ENCODE results near the gene RIC8A.
A peak's percentile ranks its signal among the peaks of the same experiment; 100 is the strongest.
"Not testable (repeated sequence)": the region's sequence is repeated elsewhere in the genome, so short reads cannot be mapped to it uniquely, and the experiment has no call there.

The RIC8A gene

DNA sequence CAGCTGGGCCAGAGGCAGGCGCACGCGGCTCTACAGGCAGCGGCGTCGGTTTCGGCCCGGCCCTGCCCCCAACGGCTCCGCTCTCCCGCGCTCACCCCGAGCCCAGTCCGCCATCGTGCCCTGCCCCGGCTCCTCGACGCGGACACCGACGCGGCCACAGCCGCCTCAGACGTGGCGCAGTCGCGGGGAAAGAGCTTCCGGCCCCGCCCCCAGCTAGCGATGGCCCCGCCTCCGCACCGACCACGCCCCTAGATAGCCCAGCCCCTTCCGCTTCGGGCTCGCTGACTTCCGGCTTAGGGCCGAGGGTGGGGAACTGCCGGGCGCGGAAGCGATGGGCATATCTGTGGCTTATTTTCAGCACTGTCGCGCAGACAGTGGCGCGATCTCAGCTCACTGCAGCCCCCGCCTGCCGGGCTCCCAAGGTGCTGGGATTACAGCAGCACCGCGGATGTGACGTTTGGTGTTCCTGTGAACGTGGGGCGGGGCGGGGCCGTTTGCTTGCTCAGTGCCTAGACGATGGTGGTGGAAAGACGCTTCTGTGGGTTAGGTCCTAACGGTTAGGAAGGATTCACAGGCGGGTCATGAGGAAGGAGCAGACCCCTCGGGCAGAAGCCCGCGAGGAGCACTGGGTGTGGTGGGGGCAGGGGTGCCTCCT lies at the start of gene RIC8A, which contains the start of gene BET1L:
Gene RIC8A, plus strand, starts transcription at position 501 of the 655 bp plus-strand sequence. CDS start 1,147 bp downstream, outside the sequence.
Gene BET1L, minus strand, starts transcription at position 192 of the 655 bp plus-strand sequence. Its CDS starts 78 bp downstream, at position 114.
- DNase-seq: peak; percentile 18

DNA sequence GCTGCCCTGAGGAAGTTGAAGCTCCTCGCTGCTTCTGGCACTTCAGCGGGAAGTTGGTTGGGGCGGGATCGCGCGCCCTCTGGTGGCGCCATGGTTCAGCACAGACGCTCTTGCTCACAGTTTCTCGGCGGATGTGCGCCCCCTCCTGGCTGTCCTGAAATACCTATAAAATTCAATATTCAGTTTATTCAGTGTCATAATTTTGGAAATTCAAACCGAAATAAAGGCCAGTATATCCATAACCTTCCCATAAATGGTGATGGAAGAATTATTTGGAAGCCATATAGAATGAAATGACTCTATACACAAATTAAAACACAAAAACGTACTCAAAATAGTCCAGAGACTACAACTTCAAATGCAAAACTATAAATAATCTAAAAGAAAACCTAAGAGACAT lies 27.3 kb upstream of the RIC8A start:
- DNase-seq: not testable (repeated sequence)

DNA sequence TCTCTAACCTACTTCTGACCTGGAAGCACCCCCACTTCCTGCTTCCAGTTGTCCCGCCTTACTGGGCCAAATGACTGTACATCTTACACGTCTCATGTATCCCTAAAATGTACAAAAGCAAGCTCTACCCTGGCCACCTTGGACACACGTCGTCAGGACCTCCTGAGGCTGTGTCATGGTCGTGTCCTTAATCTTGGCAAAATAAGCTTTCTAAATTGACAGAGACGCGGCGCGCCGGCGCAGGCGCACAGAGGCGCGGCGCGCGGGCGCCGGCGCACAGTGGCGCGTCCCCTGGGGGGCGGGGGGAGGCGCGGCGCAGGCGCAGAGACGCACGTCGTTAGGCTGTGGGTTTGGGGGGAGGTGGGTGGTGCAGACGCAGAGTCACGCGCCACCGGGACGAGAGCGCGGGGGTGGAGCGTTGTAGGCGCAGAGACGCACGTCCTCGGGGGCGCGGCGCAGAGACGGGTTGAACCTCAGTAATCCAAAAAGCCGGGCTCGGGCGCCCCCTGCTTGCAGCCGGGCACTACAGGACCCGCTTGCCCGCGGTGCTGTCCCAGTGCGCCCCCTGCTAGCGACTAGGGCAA lies 18.2 kb upstream of the RIC8A start:
- not testable (repeated sequence) for DNase-seq

DNA sequence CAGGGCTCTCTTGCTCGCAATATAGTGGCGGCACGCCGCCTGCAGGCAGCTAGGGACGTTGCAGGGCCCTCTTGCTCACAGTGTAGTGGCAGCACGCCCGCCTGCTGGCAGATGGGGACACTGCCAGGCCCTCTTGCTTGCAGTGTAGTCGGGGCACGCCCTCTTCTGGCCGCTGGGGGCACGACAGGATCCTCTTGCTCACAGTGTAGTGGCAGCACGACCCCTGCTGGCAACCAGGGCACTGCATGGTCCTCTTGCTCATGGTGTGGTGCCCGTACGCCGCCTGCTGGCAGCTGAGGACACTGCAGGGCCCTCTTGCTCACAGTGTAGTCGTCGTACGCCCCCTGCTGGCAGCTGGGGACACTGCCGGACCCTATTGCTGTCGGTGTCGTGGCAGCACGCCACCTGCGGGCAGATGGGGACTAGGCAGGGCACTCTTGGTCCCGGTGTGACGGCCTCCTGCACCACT lies 17.6 kb upstream of the RIC8A start:
- not testable (repeated sequence) for DNase-seq

DNA sequence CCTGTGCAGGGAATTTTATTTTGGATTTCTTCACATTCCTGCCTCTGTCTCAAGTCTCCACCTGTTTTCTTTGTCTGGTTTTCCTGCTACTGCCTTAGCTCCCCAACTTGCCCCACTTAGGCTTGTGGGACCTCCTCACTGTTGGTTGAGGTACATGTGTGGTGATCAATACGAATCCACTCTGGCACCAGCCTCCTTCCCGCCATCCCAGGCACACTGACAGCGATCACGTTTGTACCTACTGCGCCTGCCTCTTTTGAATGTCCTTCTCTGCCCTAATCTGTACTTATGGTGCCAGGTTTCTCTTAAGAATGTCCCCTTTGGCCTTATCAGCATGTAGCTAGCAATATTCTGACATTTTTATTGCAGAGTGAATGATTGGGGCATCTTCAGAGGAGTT lies 17.0 kb upstream of the RIC8A start:
- not testable (repeated sequence) for DNase-seq

DNA sequence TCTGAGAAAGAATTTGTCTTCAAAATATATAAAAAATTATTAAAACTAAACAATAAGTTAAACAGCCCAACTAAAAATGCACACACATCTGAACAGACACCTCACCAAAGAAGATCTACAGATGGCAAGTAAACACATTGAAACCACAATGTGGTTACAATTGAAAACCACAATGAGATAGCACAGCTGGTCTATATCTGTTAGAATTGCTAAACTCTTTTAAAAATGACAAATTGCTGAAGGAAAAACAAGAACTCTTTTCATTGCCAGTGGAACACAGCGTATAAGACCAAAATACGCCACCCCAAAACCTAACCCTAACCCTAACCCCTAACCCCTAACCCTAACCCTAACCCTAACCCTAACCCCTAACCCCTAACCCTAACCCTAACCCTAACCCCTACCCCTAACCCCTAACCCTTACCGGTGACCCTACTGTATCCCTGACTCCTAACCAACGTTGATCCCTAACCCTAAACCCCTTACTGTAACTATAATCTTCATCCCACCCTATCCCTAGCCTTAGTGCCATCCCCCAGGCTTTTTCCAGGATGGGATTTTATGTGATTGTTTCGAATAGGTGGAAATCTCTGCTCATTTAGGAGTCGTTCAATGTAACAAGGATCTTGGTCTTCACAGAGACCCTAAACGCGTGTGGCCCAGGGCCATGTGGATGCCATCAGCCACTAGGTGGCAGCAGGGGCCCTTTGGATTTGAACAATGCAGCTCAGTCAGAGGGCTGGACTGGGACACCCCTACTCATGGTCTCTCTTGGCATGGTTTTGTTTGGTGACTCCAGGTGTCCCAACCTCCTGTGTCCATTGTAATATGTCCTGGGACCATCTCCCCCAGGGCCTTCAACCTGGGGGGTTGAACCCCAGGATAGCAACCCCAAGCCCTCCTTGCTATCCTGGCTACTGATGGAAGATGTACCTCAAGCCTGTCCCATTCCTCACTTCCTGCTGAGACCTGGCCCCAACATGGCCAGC lies 15.7 kb upstream of the RIC8A start:
- DNase-seq: not testable (repeated sequence)

DNA sequence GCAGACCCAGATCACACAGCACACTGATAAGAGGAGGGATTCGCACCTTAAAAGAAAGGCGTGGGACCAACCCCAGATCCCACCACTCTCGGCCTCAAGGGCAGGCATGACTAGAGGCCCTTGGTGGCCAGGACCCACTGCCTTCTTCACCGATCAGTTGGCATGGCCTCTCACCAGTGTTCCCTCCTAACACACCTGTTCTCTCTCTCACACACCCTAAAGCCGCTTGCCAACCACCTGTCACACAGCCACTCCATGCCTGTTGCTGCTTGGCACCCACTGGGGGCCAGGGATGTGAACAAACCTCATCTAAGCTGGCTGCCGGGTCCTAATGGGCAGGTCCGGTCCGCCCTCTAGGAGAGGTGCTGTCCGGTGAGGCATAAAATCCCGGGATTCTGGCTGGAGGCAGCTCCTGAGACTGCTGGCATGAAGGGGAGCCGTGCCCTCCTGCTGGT lies 14.8 kb upstream of the RIC8A start, which contains the start of gene SCGB1C1:
Gene SCGB1C1, plus strand, starts transcription at position 405 of the 455 bp plus-strand sequence. Its CDS starts 22 bp downstream, at position 427.
- DNase-seq: not testable (repeated sequence)

DNA sequence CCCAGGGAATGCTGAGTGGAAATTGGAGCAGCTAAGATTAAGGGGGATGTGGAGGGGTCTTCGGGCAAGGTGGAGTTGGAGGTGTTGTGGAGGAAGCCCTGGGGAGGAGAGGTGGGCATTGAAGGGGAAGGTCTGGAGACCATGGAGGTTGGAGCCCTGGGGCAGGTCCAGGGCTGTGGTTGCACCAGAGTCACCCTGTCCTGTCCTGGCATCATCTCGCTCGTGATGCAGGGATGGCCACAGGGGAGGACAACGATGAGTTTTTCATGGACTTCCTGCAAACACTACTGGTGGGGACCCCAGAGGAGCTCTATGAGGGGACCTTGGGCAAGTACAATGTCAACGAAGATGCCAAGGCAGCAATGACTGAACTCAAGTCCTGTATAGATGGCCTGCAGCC lies 14.0 kb upstream of the RIC8A start:
- not testable (repeated sequence) for DNase-seq

DNA sequence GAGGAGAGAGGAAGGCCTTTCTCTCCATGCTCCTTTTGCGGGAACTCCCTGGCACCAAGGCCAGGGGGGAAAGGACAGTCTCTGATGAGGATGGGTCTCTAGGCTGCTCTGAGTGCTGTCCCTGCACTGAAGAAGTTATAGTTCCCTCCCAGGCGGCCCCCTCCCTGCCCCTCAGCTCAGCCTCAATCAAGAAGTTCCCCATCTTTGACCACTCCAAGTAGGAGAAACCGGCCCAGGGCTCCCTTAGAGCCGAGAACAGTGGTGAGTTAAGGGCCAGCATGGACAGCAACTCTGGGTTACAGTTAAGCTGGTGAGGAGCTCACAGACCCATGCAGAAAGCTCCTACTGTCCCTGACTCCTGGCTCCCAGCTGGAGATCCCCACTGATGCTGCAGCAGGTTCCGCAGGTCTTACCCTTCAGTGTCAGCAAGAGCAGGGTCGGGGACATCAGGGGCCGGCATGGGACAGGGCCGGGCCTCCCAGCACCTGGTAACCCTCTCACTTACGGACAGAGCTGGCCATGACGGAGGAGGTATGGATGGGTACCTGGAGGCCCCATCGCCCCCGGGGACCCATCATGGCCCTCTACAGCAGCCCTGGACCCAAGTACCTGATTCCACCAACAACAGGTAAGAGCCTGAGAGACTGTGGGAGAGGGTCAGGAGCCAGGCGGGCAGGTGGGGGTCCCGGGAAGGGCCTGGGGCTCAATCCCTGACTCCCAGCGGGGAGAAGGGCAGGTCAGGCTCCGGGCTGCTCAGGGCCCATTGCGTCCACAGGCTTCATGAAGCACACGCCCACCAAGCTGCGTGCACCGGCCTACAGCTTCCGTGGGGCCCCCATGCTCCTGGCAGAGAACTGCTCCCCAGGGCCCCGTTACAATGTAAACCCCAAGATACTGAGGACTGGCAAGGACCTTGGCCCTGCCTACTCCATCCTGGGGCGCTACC lies 10.4 kb upstream of the RIC8A start:
- no peak for DNase-seq

DNA sequence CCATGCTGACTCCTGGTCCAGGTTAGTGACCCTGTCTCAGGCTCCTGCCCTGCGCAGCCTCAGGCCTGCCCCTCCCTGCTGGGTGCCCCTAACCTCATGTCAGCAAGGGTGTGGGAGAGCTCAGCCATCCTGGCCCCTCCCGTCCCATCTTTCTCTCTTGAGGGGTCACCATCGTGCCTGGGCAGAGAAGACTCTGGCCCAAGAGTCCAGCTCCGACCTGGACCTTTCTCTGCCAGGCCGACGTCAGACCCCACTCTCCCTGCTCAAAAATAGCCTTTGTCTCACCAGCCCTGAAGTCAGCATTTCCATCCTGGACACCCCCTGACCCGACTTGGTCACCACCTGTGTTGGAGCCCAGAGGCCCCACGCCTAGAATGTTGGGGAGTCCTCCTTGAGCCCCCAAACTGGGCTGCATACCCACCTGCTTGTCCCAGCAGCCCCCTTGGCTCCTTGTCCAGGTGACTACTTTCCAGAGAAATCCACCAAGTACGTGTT lies 9.7 kb upstream of the RIC8A start:
- no peak for DNase-seq

DNA sequence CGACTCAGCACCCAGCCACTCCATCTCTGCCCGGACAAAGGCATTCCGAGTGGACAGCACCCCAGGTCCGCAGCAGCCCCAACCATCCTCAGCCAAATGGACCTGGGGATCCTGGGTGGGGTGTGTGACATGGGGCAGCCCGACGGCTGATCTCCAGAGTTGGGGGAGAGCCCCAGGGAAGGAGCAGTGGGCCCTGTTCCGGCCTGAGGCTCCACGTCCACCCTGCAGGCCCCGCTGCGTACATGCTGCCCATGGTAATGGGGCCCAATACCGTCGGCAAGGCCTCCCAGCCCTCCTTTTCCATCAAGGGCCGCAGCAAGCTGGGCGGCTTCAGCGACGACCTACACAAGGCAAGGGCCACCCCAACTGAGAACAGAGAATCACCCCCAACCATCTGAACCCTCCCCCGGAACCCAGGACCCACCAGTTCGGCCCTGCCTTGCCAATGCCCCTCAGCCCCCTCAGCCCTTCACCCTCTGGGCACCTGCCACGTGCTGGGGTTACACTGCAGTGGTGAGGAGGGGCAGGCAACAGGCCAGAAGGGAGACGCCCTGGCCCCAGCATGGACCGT lies 9.2 kb upstream of the RIC8A start:
- DNase-seq: no peak

DNA sequence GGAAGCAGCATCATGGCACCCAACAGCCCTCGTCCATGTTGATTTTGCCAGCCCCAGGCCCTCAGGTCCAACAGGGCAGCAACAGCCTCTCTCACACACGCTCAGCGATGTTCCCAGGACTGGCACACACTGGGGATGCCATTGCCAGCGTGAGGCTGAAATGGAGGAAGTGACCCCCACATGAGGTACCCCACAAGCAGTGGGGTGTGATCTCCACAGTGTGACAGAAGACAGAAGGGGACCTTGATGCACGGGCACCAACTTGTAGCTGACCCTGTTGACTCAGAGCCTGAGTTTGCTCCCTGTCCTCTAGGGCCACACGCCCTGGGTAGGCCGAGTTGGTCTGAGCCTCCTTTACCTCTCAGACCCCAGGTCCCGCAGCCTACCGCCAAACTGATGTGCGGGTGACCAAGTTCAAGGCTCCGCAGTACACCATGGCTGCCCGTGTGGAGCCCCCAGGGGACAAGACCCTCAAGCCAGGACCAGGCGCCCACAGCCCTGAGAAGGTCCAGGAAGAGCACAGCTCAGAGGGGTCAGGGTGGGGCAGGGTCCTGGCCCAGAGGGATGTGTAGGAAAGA lies 8.4 kb upstream of the RIC8A start:
- DNase-seq: no peak

DNA sequence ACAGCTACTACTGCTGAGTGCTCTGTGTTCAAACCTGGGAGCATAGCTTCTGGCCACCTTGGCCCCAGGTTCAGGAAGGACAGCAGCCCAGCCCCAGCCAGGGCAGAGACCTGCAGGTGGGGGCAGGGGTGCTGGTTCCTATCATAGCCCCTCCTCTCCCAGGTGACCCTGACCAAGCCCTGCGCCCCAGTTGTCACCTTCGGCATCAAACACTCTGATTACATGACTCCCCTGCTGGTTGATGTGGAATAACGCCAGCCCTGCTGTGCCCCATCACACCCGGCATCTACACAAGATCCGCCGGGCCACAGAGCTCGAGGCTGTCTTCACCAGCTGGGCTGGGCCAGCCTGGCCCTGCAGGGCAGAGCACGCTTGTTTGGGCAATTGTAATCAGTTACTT lies 7.7 kb upstream of the RIC8A start:
- no peak for DNase-seq

DNA sequence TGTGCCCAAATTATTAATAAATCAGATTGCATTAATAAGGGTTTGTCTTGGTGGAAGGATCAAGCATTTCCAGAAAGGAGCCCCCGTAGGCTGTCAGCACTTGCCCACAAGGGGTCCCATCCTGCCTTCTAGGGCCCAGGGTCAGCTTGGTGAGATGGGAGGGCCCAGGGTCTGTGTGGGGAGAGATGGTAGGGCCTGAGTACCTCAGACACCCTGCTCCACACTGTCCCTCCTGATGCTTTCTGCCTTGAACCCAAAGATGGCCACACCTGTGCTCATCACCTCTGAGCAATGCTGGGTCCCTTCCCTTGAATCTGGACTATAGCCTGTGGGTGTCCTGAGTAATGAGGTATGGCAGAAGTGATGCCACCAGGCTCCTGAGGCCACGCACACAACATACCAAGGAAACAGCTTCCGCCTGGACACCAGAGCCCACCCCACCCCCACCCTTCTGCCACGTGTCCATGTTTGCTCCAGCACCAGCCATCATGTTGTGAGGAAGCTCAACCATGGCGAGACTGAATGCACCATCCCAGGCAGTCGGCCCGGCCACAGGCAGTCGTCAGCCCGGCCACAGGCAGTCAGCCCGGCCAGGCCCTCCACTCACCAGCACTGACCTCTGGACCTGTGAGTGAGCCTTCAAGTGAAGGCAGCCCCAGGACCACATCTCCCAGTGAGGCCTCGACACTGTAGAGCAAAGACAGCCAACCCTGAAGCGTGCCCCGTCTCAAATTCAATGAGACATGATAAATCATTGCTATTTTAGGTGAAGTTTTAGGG lies 7.1 kb upstream of the RIC8A start:
- no peak for DNase-seq

DNA sequence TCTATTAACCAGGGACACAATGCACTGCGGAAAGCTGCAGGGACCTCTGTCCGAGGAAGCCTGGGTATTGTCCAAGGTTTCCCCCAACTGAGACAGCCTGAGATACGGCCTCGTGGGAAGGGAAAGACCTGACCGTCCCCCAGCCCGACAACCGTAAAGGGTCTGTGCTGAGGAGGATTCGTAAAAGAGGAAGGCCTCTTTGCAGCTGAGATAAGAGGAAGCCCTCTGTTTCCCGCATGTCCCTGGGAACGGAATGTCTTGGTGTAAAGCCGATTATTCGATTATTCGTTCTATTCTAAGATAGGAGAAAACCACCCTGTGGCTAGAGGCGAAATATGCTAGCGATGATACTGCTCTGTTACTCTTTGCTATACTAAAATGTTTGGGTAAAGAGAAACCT lies 5.5 kb upstream of the RIC8A start:
- no peak for DNase-seq

DNA sequence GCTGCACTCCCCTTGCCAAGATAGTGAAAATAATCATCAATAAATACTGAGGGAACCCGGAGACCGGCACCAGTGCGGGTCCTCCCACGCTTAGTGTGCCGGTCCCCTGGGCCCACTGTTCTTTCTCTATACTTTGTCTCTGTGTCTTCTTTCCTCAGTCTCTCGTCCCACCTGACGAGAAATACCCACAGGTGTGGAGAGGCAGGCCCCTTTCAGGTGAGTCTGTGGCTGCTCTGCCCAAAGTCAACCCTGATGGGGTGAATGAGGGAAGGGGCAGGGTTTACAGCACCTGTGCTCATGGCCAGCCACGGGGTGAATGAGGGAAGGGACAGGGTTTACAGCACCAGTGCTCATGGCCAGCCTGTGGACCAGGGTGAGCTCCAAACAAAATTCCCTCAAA lies 5.0 kb upstream of the RIC8A start:
- DNase-seq: no peak

DNA sequence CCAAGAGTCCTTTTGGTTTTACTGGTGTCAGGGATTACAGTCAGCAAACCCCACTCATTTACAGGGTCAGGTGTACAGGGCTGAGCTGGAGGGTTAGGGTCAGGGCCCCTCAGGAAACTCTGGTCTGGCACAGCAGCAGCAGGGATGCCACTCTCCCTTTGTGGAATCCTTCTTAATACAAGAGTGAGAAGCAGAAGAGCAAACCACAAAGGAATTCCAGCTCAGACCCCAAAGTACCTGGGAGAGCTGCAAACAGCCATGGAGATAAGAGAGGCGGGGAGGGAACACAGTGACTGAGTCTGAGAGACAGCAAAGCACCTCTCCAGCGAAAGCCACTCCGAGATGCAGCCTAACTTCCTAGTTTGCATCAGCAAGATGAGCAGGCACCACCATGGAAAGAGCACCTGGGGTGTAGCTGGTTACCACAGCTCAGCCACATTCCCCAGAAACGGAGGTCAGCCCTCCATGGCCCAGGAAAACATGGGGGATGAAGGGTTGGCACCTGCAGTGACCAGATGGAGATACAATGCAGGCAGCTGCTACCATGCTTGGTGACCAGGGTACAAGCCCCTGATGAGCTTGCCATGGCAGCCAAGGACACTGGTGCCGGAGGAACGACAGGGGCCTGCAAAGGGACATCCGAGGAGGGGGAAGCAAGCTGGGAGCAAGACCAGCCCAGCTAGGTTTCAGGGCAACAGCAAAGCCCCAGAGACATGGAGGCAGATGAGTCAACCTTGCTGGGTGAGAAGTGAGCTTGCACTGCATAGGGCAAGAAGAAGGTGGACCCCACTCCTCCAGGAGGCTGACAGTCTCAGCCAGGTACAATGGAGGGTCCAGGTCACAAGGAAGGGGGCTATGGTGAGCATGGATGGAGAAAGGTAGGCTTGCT lies 4.2 kb upstream of the RIC8A start:
- no peak for DNase-seq

DNA sequence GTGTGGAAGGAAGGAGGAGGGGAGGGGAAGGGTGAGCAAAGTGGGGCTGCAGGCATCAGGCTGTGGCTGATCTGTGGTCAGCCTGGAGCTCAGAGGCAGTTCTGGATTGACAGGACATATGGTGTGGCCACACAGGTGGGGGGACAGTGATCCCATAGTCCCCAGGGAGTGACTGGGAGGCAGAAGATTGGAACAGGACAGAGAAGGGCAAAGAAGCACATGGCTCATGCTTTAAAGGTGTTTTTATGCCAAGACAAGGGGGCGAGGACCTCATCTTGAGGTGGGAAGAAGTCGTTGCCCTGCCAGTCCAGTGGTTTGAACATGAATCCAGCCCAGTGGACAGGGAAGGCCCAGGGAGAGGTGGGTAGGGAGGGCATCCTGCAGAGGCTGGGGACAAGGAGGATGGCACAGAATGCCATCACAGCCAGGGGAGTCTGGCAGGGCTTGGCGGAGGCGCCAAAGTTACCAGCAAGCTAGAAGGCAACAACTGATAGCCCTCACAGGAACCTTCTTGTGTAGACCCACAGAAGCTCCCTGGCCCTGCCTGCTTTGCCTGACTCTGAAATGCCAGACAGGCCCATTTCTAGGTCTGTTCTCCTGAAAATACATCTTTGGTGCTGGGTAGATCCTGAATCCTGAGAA lies 3.4 kb upstream of the RIC8A start:
- DNase-seq: no peak
